Stimulated activated CD4-positive, alpha-beta T cell treated with anti-CD3 and anti-CD28 coated beads, Interleukin-4, amount 100 ng/mL, for 48 hours (primary cell): ENCODE data around the gene AHRR.
"Not testable (repeated sequence)": the region's sequence is repeated elsewhere in the genome, so short reads cannot be mapped to it uniquely, and the experiment has no call there.

Source experiments
- DNase-seq, 2 donors: peaks; one replicate each; pipeline ENCODE4 v3.0.0-alpha.2; 2020; ENCODE audit warnings: low read depth in 2 of 2

The AHRR gene

DNA sequence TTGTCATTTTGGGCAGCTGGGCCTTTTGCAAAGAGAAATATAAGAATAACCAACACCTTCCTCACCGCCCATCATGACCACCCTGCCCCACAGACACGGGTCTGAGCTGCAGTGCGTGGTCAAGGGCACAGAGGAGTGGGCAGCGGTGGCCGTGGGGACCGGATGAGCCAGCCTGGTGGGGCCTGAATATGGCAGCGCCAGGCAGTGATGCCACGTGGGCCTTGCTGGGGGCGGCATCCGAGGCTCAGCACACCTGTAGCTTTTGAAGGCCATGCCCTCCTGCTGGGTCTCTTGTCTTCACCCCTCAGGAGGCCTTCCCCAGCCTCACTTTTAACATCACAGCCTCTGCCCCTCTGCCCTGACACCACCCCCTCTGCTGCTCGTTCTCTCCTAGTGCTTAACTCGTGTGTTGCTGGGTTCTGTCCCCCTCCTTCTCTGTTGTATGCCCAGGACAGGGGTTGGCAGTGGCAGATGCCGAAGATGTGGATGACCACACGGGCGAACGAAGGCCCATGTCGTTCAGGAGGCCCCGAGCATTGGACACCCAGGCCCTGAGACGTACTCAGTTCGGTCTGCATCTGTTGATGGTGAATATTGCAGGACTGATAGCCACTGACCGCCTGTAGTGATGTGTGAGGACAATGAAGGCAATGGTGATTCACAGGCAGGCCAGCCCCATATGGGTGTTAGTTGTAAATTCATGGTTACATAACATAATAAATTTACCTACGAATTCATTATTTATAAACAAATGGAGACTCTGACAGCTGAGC lies 46.0 kb downstream of the AHRR start:
- no peak for DNase-seq

DNA sequence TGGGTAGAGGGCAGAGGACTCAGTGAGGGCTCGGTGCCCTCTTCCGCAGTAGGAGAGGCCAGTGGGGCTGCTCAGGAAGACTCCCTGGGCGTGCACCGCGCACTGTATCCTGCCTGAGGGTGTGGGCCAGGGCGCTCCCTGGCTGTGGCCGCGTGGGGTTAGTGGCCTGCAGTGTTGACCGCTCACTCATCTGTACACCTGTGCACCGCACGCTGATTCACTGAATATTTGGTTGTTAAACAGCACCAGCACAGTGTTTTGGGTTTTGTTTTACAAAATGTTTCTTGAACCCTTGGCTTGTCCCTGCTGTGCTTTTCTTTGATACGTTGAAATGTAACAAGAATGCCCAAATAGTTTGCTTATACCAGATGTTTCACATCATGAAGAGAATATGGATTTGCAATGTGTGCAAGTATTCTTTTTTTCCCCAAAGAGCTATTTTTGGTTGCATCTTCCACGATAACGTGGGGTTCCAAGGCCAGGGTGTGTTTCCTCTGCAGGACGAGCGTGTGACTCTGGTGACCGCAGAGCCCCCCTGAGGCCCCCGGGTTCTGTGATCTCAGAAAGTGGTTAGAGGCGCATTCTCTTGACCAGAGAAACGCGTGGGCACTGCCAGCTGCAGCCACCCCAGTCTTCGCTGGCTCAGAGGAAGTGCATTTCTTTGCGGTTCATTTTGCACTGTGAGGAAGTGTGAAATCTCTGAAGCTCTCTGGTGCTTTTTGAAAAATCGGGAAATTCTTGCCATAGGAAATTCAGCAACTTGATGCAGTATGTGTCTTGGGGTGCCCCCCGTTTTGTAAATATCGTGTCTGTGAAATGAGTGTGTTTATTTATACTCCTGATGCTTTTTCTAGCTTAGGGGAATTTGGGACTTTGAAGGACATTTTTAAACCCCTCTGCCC lies 46.9 kb downstream of the AHRR start:
- no peak for DNase-seq

DNA sequence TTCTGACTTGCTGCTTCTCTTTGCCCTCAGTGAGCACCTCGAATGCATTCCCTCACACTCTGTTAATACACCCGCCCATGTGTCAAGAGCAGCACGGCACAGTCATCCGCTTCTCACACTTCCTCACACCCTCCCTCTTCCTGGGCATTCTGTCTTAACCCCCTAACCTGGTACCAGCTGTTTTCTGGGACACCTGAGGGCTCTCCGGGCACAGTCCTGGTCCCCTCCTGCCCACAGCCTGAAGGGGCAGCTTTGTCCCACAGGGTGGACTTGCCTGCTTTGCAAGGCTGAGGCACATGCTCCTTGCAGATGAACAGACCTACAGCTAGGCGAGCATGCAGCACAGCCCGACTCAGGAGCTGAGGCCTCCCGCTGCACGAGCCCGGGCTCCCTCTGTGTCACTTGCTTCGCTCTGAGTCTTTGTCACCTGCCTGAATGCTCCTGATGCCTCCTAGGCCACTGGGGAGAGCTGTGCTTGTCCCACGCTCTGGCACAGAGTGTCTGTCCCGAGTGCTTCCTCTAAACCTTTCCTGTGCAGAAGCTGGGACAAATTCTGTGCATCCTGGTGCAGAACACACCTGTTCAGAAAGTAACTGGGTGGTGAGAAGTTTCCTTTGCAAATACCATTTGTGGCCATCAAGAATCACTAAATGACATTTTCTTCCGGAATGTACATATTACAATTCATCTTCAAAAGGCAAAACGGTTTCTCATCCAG lies 47.8 kb downstream of the AHRR start:
- DNase-seq: no peak

DNA sequence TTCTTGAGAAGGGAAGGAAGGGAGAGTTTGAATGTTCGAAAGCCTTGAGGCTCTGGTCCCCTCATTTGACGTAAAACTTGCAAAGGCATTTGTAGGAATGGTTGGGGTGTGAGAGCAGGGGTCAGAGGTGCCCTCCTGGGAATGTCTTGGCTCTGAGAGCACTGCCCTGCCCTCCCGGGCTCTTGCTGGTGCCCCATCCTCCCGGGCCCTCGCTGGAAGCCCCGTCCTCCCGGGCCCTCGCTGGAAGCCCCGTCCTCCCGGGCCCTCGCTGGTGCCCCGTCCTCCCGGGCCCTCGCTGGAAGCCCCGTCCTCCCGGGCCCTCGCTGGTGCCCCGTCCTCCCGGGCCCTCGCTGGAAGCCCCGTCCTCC lies 48.3 kb downstream of the AHRR start:
- DNase-seq: not testable (repeated sequence)

DNA sequence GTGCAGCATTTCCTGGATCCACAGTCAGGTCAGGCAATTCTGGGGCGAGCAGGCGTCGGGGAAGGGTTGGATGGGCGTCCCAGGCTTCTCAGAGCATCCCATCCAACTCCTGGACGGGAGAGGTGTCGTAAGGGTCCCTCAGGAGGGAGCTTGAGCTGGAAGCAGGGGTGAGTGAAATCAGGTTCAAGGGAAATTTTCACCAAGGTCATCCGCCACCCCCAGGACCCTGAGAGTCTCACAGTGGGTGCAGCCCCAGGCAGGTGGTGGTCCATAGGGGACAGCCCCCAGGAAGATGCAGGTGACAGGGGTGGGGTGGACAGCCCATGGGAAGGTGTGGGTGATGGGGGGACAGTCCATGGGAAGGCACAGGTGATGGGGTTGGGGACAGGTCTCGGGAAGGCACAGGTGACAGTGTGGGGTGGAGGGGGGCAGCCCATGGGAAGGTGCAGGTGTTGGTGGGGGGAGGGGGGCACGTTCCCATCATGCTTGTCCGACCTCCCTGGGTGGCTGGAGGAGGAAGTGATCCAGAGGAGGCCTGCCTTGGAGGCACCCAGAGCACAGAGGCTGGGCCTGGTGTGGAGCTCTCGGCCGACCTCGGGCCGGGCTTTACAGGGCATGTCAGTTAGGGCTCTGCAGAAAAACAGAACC lies 48.9 kb downstream of the AHRR start:
- no peak for DNase-seq

DNA sequence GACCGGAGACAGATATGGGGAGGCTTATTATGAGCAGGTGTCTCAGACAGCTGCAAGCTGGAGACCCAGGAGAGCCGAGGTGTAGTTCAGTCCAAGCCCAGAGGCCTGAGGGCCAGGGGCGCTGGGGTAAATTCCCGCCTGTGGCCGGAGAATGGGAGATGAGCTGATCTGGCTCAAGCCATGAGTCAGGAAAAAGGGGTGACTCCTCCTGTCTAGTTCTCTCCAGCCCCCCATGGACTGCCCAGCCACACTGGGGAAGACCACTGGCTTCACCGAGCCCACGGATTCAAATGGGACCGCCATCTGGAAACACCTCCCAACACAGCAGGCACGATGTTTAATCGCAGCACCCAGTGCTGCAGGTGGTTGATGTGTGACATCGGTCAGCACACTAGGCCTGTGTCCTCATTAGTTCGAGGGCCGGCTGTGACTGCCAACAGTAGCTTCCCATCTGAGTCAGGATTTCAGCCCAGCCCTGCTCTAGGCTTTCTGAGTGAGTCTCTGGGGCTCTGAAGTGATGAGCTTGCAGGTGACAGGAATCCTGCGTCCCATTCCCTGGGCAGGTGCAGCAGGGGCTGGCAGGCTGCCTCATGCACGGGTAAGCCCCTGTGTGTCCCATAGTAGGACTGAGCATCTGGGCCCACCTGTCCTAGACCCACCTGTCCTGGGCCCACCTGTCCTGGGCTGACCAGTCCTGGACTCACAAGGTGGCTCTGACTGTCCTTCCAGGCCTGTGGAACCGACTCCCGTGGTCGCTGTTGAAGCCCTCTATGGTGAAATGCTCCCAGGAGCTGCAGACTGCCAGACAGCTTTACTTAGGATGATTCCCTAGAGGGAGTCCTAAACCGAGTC lies 49.7 kb downstream of the AHRR start:
- DNase-seq: no peak

DNA sequence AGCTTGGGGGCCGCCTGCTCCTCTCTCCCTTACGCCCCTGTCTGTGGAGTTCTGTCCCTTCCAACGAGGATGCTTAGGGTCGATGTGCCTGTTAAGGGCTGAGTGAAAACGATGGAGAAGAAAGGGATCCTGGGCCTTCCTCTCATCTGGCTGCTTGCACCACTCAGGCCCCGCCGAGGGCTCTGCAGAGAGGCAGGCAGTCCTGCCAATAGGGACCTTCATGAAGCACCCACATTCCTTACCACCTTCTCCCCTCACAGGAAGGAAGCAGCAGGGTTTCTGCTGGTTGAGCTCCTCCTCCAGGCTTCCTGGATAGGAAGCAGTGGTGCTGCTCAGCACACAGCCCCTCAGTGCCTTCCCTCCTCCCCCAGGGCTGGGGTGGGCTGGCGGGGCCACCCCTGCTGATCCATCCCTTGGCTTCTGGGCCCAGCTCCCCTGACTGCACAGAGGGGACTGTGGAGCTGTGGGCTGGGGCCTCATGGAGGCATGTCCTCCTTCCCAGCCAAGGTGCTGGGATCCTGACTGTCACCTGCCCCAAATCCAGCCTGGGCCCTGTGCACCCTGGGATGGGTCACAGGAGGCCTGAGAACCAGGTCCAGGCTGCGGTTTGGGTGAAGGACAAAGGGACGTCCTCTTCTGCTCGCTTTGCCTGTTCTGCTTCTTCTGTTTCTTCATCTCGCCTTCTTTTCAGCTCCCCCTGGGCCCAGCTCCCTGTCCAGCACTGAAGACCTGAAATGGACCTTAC lies 50.5 kb downstream of the AHRR start:
- no peak for DNase-seq

DNA sequence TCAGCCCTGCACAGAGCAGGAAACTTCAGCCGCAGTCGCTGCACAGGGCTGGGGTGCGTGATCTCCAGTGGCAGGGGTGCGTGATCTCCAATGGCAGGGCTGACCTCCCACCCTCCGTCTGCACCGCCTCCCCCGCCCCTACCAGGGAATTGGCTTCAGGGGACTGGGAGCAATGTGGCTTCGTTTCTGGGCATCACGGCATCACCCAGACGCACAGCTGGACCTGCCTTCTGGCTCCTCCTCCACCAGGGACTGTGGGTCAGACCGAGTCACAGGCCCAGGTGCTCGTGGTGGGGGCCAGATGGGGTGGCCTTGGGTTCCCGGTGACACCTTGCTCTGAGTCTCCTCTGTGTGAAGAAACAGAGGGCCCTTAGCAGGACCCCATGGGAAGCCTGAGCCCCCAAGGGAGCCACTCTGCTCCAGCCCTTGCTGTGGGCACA lies 51.1 kb downstream of the AHRR start:
- no peak for DNase-seq

DNA sequence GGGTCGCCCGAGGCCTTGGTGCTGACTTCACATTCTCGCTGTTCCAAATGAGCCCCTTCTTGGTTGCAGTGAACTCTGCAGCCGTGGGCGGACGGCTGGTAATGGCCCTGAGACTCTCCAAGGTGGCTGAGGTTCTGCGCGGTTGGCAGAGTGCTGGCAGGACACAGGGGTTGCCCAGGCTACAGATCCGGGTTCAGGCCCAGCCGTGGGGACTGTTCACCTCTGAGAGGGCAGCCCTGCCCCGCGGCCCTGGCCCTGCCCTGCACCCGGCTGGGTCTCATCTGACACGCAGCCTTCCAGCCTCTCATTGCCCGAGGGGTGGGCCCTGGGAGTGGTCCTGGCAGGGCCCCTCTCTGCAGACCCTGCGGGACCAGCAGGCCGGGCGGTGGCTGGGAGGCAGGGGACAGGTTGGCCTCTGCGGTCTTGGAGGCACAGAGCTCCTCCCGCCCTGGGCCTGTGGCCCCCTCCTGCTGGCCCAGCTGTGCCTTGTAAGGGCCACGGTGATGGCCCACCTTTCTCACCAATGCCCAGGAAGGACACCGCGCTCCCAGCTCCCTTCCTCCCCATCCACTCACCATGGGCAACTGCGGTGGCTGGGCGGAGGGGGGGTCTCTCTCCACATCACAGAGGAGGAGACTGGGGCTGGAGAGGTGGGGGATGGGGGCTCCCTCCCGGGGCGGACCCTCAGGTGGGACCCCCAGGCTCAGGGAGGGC lies 51.6 kb downstream of the AHRR start:
- DNase-seq: no peak

DNA sequence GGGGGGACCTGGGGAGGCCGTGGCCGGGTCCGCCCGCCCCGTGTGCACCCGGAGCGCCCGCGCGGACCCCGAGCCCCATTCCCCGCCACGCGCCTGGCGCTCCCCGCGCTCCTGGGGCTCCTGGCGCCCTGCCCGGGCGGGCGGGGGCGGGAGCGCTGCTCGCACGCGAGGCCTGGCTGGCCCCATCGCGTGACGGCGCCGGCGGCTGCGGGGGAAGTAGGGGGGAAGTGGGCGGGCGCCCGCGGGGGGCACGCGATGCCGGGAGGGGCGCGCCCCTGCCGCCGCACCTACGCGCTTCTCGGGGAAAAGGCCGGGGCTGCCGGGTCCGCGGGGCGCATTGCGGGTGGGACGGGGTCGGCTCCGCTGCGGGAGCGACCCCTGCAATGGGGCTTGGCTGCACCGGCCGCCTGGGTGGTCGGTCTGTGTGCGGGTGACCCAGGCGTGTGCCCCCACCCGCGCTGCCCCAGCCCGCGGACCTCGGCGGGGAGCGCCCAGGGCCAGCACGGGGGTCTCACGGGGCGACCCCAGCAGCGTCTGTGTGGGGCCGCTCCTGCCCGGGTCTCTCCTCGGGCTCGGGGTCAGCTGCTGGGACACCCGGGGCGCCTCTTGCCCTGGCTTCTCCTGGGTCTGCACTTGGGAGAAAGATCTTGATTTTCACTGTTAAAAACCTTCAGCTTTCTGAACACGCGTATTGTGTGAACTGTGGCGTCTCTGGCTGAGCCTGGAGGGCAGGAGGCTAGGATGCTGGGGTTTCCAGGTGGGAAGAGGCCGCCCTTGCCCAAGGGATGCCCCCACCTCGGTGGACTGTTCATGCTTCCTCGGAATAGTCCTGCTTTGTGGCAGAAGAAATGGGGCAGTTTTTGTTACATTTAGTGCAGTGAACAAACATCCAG lies 52.4 kb downstream of the AHRR start:
- peak; percentile 74 to 76 for DNase-seq

DNA sequence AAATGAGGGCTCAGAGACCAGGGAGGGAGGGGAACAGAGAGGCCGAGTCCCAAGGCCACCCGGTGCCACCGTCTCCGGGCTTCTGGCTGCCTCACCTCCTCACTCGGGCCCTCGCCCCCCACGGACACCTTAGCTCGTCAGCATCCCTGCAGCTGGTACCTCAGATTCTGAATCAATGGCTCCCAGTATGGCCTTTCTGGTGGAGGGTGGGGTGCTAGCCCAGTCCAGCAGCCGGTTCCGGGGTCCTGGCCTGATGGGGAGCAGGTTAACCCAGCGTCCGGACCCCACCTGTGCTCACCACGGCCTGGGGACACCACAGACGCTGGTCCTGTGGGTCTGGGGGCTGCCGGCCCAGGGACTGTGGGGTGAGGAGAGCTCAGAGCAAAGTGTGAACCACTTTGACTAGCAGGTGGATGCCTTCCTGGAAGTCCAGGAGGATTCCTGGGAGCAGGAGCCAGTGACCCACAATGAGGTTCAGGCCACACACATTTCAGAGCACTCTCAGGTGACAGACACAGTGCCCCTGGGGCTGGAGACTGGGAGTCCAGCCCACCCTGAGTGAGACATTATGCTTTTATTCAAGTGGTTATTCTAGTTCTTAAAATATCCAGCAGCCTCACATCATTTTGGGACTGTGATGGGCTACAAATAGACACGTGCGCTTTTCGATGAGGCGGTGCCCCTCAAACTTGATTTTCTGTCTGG lies 53.3 kb downstream of the AHRR start:
- no peak for DNase-seq

DNA sequence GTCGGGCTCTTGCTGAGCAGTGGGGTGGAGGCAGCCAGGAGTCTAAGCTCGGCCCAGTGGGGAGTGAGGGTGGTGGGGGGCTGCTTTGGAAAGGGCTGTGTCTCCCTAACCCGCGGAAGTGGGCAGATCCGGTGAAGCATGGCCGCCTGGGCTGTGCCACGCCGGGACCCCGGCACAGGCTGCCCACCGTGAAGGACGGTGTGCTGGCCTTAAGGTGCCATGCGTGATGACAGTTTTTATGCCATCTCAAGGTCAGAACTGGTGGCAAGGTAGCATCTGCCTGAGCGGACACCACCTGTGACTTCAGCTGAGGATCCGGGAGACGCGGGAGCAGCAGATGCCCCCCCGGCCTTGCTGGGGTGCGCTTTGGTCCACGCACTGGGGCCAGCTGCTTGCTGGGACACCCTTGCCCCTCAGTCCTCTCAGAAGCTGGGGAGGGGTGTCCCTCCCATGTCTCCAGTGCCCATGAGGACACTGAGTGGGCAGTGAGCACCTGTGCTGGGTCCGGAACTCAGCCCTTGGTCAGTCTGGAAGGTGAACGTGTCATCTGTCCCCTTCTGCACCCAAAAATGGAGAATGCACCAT lies 53.9 kb downstream of the AHRR start:
- DNase-seq: no peak

DNA sequence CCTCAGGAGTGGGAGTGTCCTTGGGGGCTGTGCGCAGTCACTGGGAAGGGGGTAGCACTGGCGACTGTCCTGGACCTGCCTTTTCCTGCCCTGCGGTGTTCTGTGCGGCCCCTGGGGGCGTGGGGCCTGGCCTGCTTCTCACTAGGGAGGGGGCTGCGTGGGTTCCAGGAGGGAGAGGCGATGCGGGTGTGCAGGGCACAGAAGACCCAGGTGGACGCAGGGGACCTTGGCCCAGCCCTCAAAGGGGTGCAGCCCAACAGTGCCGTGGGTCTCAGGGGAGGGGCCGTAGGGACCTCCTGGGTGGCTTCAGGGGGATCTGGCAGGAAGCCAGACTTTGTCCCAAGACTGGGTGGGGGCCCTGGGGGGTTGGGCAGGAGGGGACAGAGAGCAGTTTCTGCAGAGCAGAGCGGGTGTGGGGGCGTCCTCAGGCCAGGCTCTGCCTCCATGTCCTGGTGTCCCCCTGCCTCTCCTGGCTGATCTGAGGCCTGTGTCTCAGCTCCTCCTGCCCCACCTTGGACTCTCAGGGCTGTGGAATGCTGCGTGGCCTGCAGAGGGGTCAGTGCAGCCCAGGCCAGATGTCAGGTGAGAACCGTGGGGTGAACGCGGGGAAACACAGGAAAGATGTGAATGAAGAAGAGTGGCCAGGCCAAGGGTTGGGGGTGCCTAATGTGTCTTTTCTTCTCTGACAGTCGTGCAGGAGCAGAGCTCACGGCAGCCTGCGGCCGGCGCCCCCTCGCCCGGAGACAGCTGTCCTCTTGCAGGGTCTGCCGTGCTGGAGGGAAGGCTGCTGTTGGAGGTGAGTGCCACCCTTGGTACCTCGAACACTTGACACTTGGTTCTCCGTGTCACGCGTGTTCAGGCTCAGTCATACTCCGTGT lies 54.6 kb downstream of the AHRR start:
- DNase-seq: no peak

DNA sequence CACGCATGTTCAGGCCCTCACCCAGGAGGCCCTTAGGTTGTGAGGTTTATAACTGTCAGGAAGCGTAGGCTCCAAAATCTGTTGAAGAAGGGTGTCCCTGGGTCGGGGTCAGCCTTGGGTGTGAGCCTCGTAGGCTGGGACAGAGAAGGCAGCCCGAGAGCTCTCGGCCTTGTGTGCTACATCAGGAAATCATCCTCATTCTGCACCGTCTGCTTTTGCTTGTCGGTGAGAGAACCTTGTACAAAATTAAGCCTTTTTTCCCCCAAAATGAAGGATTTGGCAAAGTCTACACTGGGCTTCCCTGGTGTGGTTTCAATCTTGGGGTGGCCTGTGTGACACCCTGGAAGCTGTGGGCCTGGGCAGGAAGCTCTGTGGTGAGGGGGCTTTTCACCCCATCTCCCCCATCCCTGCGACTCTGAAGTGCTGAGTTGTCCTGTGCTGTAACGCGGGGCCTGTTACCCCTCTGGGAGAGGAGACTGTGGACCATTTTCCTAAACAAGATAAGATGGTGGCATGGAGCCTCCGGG lies 55.3 kb downstream of the AHRR start:
- no peak for DNase-seq

DNA sequence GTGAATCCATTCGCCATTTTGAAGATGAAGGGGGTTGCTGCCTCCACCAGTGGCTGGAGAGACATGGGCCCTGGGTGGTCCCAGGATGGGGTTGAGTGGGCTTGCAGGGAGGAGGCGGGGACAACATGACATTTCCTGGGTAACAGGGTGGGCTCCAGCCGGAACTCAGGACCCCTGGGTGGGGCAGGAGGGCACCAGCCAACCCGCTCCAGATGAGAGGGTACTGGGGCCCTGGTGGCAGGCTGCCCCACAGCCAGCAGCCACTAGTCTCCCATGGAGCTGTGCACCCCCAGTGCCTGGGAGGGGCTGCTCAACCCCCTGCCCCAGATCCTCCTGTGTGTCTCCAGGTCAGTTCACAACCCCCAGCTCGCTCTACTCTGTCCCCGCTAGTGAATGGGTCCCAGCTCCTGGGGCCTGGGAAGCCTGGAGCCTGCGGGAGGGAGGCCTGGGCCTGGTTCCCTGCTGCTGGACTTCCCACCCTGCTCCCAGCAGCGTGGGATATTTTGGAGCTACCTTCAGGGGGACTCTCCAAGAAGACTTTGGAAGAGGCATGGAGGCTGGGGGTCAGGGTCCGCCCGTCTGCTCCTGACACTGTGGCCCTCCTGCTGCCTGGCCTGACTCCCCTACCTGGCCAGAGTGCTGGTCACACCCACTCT lies 55.9 kb downstream of the AHRR start:
- no peak for DNase-seq
